ENCODE data around the gene GAGE12H.
"Not testable (repeated sequence)": the region's sequence is repeated elsewhere in the genome, so short reads cannot be mapped to it uniquely, and the experiment has no call there.

GAGE12H gene

DNA sequence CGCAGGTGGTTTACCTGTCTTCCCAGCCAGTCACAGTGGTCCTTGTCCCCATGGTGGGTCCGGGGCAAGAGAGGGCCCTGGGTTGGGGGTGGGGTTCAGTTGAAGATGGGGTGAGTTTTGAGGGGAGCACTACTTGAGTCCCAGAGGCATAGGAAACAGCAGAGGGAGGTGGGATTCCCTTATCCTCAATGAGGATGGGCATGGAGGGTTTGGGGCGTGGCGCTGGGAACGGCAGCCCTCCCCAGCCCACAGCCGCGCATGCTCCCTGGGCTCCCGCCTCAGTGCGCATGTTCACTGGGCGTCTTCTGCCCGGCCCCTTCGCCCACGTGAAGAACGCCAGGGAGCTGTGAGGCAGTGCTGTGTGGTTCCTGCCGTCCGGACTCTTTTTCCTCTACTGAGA is at the start of gene GAGE12H:
TSS of gene GAGE12H (plus strand) at position 301 of the 400 bp plus-strand sequence. CDS start 1,155 bp downstream, outside the sequence.
- not testable (repeated sequence) for DNase-seq

DNA sequence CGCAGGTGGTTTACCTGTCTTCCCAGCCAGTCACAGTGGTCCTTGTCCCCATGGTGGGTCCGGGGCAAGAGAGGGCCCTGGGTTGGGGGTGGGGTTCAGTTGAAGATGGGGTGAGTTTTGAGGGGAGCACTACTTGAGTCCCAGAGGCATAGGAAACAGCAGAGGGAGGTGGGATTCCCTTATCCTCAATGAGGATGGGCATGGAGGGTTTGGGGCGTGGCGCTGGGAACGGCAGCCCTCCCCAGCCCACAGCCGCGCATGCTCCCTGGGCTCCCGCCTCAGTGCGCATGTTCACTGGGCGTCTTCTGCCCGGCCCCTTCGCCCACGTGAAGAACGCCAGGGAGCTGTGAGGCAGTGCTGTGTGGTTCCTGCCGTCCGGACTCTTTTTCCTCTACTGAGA is 47.9 kb upstream of the GAGE12H start, which contains the start of gene GAGE12C:
TSS of gene GAGE12C (plus strand) at position 301 of the 400 bp plus-strand sequence. CDS start 1,155 bp downstream, outside the sequence.
- not testable (repeated sequence) for DNase-seq

DNA sequence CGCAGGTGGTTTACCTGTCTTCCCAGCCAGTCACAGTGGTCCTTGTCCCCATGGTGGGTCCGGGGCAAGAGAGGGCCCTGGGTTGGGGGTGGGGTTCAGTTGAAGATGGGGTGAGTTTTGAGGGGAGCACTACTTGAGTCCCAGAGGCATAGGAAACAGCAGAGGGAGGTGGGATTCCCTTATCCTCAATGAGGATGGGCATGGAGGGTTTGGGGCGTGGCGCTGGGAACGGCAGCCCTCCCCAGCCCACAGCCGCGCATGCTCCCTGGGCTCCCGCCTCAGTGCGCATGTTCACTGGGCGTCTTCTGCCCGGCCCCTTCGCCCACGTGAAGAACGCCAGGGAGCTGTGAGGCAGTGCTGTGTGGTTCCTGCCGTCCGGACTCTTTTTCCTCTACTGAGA is 38.3 kb upstream of the GAGE12H start, which contains the start of gene GAGE12D:
TSS of gene GAGE12D (plus strand) at position 301 of the 400 bp plus-strand sequence. CDS start 1,155 bp downstream, outside the sequence.
- DNase-seq: not testable (repeated sequence)

GRCh38 chrX:49550989-49551388 is 28.8 kb upstream of the GAGE12H start, which contains the start of gene GAGE12E:
TSS of gene GAGE12E (plus strand) at chrX:49551289. CDS start at chrX:49552444, 1,155 bp downstream.
- DNase-seq: not testable (repeated sequence)

GRCh38 chrX:49560542-49560941 is 19.2 kb upstream of the GAGE12H start, which contains the start of gene GAGE12F:
TSS of gene GAGE12F (plus strand) at chrX:49560842. CDS start at chrX:49561997, 1,155 bp downstream.
- not testable (repeated sequence) for DNase-seq

- not testable (repeated sequence) for DNase-seq
Measured at GRCh38 chrX:49568728-49569127, 11.0 kb upstream of the GAGE12H start.

DNA sequence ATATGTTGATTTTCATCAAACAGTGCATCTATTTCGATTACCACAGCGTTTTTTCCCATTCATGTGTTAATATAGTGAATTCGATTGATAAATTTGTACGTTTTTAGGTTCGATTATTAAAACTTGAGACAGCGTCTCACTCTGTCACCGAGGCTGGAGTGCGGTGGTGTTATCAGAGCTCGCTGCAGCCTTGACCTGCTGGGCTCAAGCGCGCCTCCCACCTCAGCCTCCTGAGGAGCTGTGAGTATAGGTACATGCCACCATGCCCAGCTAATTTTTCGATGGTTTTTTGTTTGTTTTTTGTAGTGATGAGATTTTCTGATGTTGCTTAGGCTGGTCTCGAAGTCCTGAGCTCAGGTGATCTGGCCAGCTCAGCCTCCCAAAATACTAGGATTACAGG is 10.6 kb upstream of the GAGE12H start:
- DNase-seq: not testable (repeated sequence)

DNA sequence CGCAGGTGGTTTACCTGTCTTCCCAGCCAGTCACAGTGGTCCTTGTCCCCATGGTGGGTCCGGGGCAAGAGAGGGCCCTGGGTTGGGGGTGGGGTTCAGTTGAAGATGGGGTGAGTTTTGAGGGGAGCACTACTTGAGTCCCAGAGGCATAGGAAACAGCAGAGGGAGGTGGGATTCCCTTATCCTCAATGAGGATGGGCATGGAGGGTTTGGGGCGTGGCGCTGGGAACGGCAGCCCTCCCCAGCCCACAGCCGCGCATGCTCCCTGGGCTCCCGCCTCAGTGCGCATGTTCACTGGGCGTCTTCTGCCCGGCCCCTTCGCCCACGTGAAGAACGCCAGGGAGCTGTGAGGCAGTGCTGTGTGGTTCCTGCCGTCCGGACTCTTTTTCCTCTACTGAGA is 9.6 kb upstream of the GAGE12H start, which contains the start of gene GAGE12G:
TSS of gene GAGE12G (plus strand) at position 301 of the 400 bp plus-strand sequence. CDS start 1,155 bp downstream, outside the sequence.
- not testable (repeated sequence) for DNase-seq

- not testable (repeated sequence) for DNase-seq
Measured at GRCh38 chrX:49589196-49589595, 9.4 kb downstream of the GAGE12H start, which contains the start of gene GAGE2A. TSS of gene GAGE2A (plus strand) at chrX:49589496. CDS start at chrX:49590651, 1,155 bp downstream.

DNA sequence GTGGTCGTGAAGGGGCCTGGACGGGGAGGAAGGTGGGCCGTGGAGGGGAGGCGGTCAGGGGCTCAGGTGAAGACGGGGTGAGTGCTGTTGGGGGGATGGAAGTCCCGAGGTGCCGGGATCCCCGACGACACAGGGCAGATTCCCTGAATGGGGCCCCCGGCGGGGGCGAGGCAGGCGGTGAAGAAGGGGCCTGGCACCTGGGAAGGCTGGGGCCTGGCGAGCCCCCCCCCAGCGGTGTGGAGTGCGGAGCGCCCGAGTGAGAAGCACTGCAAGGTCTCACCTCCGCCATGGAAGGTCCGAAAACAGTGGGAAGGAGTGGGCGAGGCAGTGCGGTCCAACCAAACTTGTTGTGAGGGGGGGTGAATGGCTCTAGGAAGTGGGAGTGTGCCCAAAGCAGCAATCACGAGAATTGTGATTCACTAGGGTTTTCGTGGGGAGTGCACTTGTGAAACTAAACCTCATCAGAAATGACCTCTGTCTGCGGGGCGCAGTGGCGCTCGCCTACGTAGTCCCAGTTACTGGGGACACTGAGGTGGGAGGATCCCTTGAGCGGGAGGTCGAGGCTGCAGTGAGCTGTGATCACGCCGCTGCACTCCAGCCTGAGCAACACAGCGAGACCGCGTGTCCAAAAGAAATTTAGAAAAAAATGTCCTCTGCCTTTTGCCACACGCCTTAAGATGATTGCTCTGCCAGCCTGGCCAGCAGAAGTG is 10.2 kb downstream of the GAGE12H start:
- DNase-seq: not testable (repeated sequence)

DNA sequence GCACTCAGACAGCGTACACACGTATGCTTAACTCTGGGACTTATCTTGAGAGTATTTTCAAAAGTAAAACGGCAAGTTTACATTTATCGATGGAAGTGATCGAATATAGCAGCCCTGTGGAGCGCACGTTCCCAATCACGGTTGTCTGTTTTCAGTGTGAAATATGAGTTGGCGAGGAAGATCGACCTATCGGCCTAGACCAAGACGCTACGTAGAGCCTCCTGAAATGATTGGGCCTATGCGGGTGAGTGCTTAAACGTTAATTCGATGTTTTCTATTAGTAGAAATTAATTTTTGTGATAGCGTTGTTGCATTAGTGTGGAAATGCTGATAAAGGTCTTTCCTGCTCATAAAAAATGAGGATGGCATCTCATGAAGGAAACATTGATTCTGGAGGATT is 10.7 kb downstream of the GAGE12H start:
- DNase-seq: not testable (repeated sequence)

DNA sequence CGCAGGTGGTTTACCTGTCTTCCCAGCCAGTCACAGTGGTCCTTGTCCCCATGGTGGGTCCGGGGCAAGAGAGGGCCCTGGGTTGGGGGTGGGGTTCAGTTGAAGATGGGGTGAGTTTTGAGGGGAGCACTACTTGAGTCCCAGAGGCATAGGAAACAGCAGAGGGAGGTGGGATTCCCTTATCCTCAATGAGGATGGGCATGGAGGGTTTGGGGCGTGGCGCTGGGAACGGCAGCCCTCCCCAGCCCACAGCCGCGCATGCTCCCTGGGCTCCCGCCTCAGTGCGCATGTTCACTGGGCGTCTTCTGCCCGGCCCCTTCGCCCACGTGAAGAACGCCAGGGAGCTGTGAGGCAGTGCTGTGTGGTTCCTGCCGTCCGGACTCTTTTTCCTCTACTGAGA is 19.0 kb downstream of the GAGE12H start, which contains the start of gene GAGE1:
TSS of gene GAGE1 (plus strand) at position 301 of the 400 bp plus-strand sequence. CDS start 1,155 bp downstream, outside the sequence.
- DNase-seq: not testable (repeated sequence)

DNA sequence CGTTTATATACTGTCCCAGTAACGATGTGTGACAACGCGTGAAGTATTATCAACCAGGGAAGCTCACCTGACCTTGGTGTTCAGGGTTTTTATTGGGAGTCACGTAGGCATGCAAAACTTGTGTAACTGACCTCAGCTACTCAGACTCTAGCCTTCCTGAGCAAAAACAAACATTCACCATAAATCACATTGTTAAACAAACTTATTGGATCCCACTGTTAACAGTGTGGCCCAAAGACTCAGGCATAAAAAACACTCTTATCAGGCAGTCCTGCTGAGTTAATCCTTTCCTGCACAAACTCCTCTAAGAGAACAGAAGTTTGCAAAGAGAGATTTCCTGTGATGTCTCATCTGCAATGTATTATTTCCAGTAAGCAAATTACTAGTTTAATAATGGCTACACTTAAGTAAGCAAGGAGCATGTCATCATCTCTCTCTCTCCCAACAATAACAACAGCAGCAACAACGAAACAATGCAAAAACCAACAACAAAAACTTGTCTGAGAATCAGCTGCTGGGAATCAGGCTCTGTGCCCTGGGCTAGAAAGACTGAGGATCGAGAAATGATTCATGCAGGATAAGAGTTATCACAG is 31.1 kb downstream of the GAGE12H start:
- no peak for DNase-seq

GRCh38 chrX:49618574-49618973 is 38.8 kb downstream of the GAGE12H start:
- DNase-seq: no peak

GRCh38 chrX:49627086-49627777 is 47.5 kb downstream of the GAGE12H start:
- DNase-seq: peak; percentile 62

Measured in DMS53 (cell line).